ENCODE data around the gene ENTPD7.

ENTPD7 gene

GRCh38 chr10:99659031-99659867 is at the start of gene ENTPD7:
ENTPD7 (plus strand) TSS chr10:99659509; CDS start chr10:99659957, 448 bp downstream.
- peak; percentile 92 for DNase-seq

GRCh38 chr10:99610221-99610620 is 49.1 kb upstream of the ENTPD7 start:
- no peak for DNase-seq

- DNase-seq, result no peak
These were observed 48.0 kb upstream of the ENTPD7 start for GRCh38 chr10:99611326-99611725.

GRCh38 chr10:99612167-99612831 is 47.0 kb upstream of the ENTPD7 start:
- peak; percentile 56 for DNase-seq

- no peak for DNase-seq
These were observed 43.9 kb upstream of the ENTPD7 start for GRCh38 chr10:99615426-99615825.

GRCh38 chr10:99617696-99618095 is 41.6 kb upstream of the ENTPD7 start:
- no peak for DNase-seq

- DNase-seq, result no peak
These were observed 40.1 kb upstream of the ENTPD7 start for GRCh38 chr10:99619090-99619800.

GRCh38 chr10:99619851-99620710 is 39.2 kb upstream of the ENTPD7 start, which contains the start of gene SLC25A28:
SLC25A28 (minus strand) TSS chr10:99620439; CDS start chr10:99620335, 104 bp downstream.
- peak; percentile 98 for DNase-seq

GRCh38 chr10:99620711-99621453 is 38.4 kb upstream of the ENTPD7 start:
- peak; percentile 73 for DNase-seq

GRCh38 chr10:99621454-99622251 is 37.7 kb upstream of the ENTPD7 start:
- peak; percentile 64 for DNase-seq

GRCh38 chr10:99623919-99624318 is 35.4 kb upstream of the ENTPD7 start:
- DNase-seq, result no peak

GRCh38 chr10:99625124-99625523 is 34.2 kb upstream of the ENTPD7 start:
- DNase-seq, result peak; percentile 22

GRCh38 chr10:99628923-99629624 is 30.2 kb upstream of the ENTPD7 start:
- no peak for DNase-seq

- no peak for DNase-seq
These were observed 29.7 kb upstream of the ENTPD7 start for GRCh38 chr10:99629625-99629978.

- DNase-seq, result no peak
These were observed 28.9 kb upstream of the ENTPD7 start for GRCh38 chr10:99630433-99630832.

- DNase-seq, result no peak
These were observed 28.3 kb upstream of the ENTPD7 start for GRCh38 chr10:99630991-99631390.

- no peak for DNase-seq
These were observed 27.8 kb upstream of the ENTPD7 start for GRCh38 chr10:99631496-99631895.

- no peak for DNase-seq
These were observed 25.5 kb upstream of the ENTPD7 start for GRCh38 chr10:99633832-99634231.

GRCh38 chr10:99647601-99648151 is 11.6 kb upstream of the ENTPD7 start:
- no peak for DNase-seq

GRCh38 chr10:99648717-99649116 is 10.6 kb upstream of the ENTPD7 start:
- DNase-seq, result no peak
